ENCODE measurements around the gene CLEC10A.
A peak's percentile ranks its signal among the peaks of the same experiment; 100 is the strongest.

Gene CLEC10A

GRCh38 chr17:7080456-7081041 lies 498 bp upstream of the CLEC10A start:
- no peaks in the 10 kb centered on the region for H3K36me3 ChIP-seq (ENCODE audit: control insufficient read depth in 2 of 2, insufficient read depth in 1 of 2, low read length in 2 of 2)
- POLR2A ChIA-PET: interaction anchor here (0.8 kb wide), 1 partner anchor 21 kb away, joined by 3 read pairs; no protein-coding TSS in a partner anchor
- CTCF ChIA-PET: interaction anchor here (0.5 to 1.9 kb wide), 2 partner anchors 28 to 342 kb away, joined by 3 to 7 read pairs; no protein-coding TSS in a partner anchor
- H3K9me3 ChIP-seq (ENCODE audit: control insufficient read depth, insufficient read depth, low read depth, low read length): no peaks in the 10 kb centered on the region
- no peaks in the 10 kb centered on the region for H3K4me1 ChIP-seq (ENCODE audit: control insufficient read depth, insufficient read depth, low read length)
- H3K27ac ChIP-seq (ENCODE audit: extremely low read depth, low read depth, low read length): no peak overlapping the region
- no peak overlapping the region for H3K4me3 ChIP-seq (ENCODE audit: low read depth, low read length)
- TF ChIP-seq ZNF626 (tag by site-specific recombination; IDR thresholded peaks at IDR 0.05) (no peak), ZBTB20 (tag by site-specific recombination; IDR thresholded peaks at IDR 0.05) (no peak), ZNF658 (tag by site-specific recombination; IDR thresholded peaks at IDR 0.05) (no peak), ZIC2 (tag by site-specific recombination; IDR thresholded peaks at IDR 0.05) (no peak), ZNF24 (tag by site-specific recombination; IDR thresholded peaks at IDR 0.05) (no peak), SALL2 (tag by site-specific recombination; IDR thresholded peaks at IDR 0.05; ENCODE audit: borderline replicate concordance) (no peak), TCF7L2 (IDR thresholded peaks at IDR 0.05; ENCODE audit: borderline replicate concordance, low read depth, low read length) (no peak), MYNN (tag by site-specific recombination; IDR thresholded peaks at IDR 0.05; ENCODE audit: borderline replicate concordance) (no peak), EGR2 (tag by site-specific recombination; IDR thresholded peaks at IDR 0.05; ENCODE audit: low read depth) (no peak)

DNA sequence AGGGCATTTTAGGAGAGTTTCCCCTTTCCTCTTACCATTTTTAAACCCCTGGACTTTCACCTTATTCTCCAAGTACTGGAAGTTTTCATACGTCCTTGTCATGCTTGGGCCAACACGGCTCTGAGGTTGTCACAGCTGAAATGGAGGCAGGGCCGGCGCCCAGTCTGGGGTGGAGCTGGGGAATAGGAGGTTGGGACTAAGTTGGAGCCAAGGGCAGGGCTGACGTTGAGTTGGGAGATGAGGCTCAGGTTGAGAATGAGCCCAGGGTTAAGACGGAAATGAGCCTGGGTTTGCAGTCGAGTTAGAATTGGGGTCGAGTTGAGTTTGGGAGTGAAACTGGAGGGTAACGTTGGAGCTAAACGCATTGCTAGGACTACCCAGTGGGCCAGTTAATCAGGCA lies 1.3 kb downstream of the CLEC10A start:
- no peak overlapping the region for H3K27ac ChIP-seq (ENCODE audit: extremely low read depth, low read depth, low read length)
- no peaks in the 10 kb centered on the region for H3K4me1 ChIP-seq (ENCODE audit: control insufficient read depth, insufficient read depth, low read length)
- CTCF ChIA-PET: interaction anchor here (0.5 to 1.2 kb wide), 4 partner anchors 26 to 218 kb away, joined by 3 to 6 read pairs (median 4); no protein-coding TSS in a partner anchor
- POLR2A ChIA-PET: no interaction called here
- H3K4me3 ChIP-seq (ENCODE audit: low read depth, low read length): no peak overlapping the region
- no peaks in the 10 kb centered on the region for H3K9me3 ChIP-seq (ENCODE audit: control insufficient read depth, insufficient read depth, low read depth, low read length)
- TF ChIP-seq ZNF140 (tag by site-specific recombination; IDR thresholded peaks at IDR 0.05) (no peak), ZBTB17 (tag by site-specific recombination; IDR thresholded peaks at IDR 0.05) (no peak), ZNF350 (tag by site-specific recombination; IDR thresholded peaks at IDR 0.05) (no peak), ZNF148 (tag by site-specific recombination; IDR thresholded peaks at IDR 0.05; ENCODE audit: borderline replicate concordance) (no peak)
- no peaks in the 10 kb centered on the region for H3K36me3 ChIP-seq (ENCODE audit: control insufficient read depth in 2 of 2, insufficient read depth in 1 of 2, low read length in 2 of 2)

DNA sequence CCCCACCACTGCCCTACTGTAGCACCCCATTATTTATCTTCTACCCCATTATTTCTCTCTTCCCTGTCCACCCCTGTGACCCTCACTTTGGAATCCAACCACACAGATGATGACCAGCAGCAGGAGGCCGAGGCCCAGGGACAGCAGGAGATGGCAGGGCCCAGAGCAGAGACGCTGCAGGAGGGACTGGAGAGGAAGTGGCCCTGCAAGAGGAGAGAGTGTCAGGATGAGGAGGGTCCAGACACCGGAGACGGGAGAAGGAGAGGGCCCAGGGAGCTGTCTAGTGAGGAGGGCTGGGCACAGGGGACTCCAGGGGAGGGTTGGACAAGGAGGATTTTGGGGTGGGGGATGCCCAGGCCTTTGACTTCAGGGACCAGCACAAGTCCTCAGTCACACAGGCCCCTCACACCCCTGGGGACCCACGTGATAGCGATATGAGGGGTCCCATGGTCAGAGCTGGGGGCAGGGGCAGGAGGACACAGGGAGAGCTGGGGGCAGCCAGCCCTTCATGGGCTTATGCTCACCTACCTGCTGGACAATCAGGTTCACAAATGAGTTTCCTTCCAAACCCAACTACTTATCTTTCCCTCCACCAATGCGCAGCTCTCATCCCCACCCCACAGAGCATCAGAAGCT lies 2.0 kb downstream of the CLEC10A start:
- Histone ChIP-seq H3K9me3 (ENCODE audit: control insufficient read depth, insufficient read depth, low read depth, low read length) (no peaks in the 10 kb centered on the region), H3K4me3 (ENCODE audit: low read depth, low read length) (no peak overlapping the region), H3K36me3 (ENCODE audit: control insufficient read depth in 2 of 2, insufficient read depth in 1 of 2, low read length in 2 of 2) (no peaks in the 10 kb centered on the region), H3K4me1 (ENCODE audit: control insufficient read depth, insufficient read depth, low read length) (no peaks in the 10 kb centered on the region), H3K27ac (ENCODE audit: extremely low read depth, low read depth, low read length) (no peak overlapping the region)
- CTCF ChIA-PET: interaction anchor here (0.6 to 0.7 kb wide), 2 partner anchors 58 to 219 kb away, joined by 4 to 6 read pairs; no protein-coding TSS in a partner anchor
- TF ChIP-seq ZNF558 (tag by site-specific recombination; IDR thresholded peaks at IDR 0.05) (no peak), ZNF133 (tag by site-specific recombination; IDR thresholded peaks at IDR 0.05) (peak; percentile 73)
- POLR2A ChIA-PET: no interaction called here

GRCh38 chr17:7074931-7075330 lies 5.1 kb downstream of the CLEC10A start:
- no peak overlapping the region for H3K4me3 ChIP-seq (ENCODE audit: low read depth, low read length)
- no peaks in the 10 kb centered on the region for H3K4me1 ChIP-seq (ENCODE audit: control insufficient read depth, insufficient read depth, low read length)
- ChIA-PET CTCF (interaction anchor here (1.1 to 1.6 kb wide), 2 partner anchors 23 to 29 kb away, joined by 4 to 6 read pairs; no protein-coding TSS in a partner anchor), POLR2A (no interaction called here)
- no peak overlapping the region for H3K27ac ChIP-seq (ENCODE audit: extremely low read depth, low read depth, low read length)
- no peaks in the 10 kb centered on the region for H3K36me3 ChIP-seq (ENCODE audit: control insufficient read depth in 2 of 2, insufficient read depth in 1 of 2, low read length in 2 of 2)
- no peaks in the 10 kb centered on the region for H3K9me3 ChIP-seq (ENCODE audit: control insufficient read depth, insufficient read depth, low read depth, low read length)
- no peak for TF ChIP-seq ZEB2 (tag by site-specific recombination; IDR thresholded peaks at IDR 0.05)
- no peak for TF ChIP-seq ZNF366 (tag by site-specific recombination; conservative IDR thresholded peaks at IDR 0.05)
- no peak for TF ChIP-seq ZNF521 (tag by site-specific recombination; IDR thresholded peaks at IDR 0.05)
- no peak for TF ChIP-seq ZNF24 (tag by site-specific recombination; IDR thresholded peaks at IDR 0.05)
- no peak for TF ChIP-seq ZNF16 (tag by site-specific recombination; IDR thresholded peaks at IDR 0.05; ENCODE audit: low read depth)
- TF ChIP-seq ZNF48 (tag by site-specific recombination; IDR thresholded peaks at IDR 0.05): no peak
- no peak for TF ChIP-seq SP2 (tag by site-specific recombination; IDR thresholded peaks at IDR 0.05)
- TF ChIP-seq ZNF747 (tag by site-specific recombination; IDR thresholded peaks at IDR 0.05): no peak
- TF ChIP-seq ZNF548 (tag by site-specific recombination; IDR thresholded peaks at IDR 0.05): no peak
- TF ChIP-seq ZNF692 (tag by site-specific recombination; IDR thresholded peaks at IDR 0.05): no peak
- no peak for TF ChIP-seq ZNF610 (tag by site-specific recombination; IDR thresholded peaks at IDR 0.05; ENCODE audit: borderline replicate concordance)
- TF ChIP-seq ZNF221 (tag by site-specific recombination; IDR thresholded peaks at IDR 0.05; ENCODE audit: borderline replicate concordance): no peak

Data from HEK293 (cell line).